GM18951 (cell line): ENCODE data around the gene DAND5.

Experiments
- POLR2A ChIP-seq: IDR thresholded peaks from 4 replicates; pipeline ENCODE4 v1.6.1; 2011; ENCODE audit warnings: mild to moderate bottlenecking; ENCODE audit not compliant: insufficient read length, insufficient read depth; ENCODE audit errors: extremely low read depth
- in situ Hi-C: fragments of 300-500 bp; cut with MboI; formaldehyde crosslinking; loops from one replicate; pipeline ENCODE4 v1.12.0; 2022; ENCODE audit warnings: low sequenced_read_pairs, mixed read lengths, inconsistent platforms; ENCODE audit not compliant: unreplicated experiment

DAND5 gene

GRCh38 chr19:13023656-13024055 lies 54.3 kb downstream of the DAND5 start:
- no peak for TF ChIP-seq POLR2A
- in situ Hi-C loops = no loop called here
